CD4-positive, alpha-beta T cell treated with Interleukin-17A for 4 hours (primary cell): ENCODE results near the gene CDKN1C.

ENCODE experiments used
- DNase-seq: peaks from one replicate; pipeline ENCODE4 v3.0.0-alpha.2; 2020; ENCODE audit warnings: mixed read lengths

Gene CDKN1C

GRCh38 chr11:2867142-2867541 lies 18.4 kb downstream of the CDKN1C start:
- no peak for DNase-seq

DNA sequence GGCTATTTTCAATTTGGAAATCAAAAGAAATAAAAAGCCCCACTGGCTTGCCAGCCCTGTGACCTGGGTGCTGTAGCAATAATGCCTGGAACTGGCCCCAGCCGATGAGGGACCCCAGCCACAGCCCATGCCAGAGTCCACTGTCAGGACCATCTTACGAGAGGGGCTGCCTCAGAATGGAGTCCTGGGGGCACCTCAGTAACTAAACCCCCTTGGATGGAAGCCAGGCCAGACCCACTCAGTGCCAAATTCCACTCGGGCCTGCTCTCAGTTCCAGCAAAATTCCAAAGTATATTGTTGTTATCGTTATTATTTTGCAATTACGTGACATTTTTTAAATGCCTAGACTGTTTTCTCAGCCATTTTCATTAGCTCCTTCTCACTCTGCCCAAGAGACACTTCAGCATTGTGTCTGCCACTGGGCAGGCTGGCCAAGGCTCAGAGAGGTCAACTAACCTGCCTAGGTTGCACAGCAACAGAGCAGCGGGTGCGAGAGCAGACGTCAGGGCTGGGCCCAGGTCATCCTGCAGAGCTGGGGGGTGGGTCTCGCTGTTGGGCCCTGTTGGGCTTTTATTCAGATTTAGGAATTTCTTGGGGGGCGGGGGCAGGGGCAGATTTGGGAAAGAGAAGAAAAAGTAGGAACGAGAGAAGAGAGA lies 19.5 kb downstream of the CDKN1C start:
- DNase-seq, result no peak

DNA sequence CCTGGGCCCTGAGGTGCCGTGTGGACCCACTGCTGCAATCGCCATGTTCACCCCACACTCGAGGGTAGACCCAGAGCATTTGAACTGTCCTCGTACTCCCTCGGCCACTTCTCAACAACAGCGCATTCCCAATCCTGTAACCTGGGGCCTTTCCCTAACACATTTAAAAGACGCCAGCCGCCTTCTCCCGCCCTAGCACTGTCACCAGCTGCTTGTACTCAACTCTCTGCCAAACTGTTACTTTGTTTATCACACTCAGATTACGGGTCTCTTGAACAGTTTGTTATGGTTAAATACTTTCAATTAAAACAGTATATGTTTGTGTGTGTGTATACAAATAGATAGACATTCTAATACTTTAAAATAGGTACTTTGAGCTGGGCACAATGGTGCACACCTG lies 20.7 kb downstream of the CDKN1C start:
- DNase-seq, result no peak

DNA sequence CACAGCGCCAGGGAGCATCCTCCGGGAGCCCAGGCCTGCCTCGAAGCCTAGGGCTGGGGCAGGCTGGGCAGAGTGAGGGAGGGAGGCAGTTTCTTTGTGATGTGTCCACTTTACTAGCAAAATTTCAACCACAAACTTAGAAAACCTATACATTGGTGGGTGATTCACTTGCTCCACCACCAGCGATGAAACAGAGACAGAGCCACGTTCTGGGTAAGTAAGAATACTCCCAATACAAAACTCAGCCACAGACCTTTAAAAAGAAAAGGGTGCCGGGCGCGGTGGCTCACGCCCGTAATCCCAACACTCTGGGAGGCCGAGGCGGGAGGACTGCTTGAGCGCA lies 22.3 kb downstream of the CDKN1C start:
- no peak for DNase-seq

GRCh38 chr11:2862395-2863275 lies 22.9 kb downstream of the CDKN1C start:
- DNase-seq, result no peak

DNA sequence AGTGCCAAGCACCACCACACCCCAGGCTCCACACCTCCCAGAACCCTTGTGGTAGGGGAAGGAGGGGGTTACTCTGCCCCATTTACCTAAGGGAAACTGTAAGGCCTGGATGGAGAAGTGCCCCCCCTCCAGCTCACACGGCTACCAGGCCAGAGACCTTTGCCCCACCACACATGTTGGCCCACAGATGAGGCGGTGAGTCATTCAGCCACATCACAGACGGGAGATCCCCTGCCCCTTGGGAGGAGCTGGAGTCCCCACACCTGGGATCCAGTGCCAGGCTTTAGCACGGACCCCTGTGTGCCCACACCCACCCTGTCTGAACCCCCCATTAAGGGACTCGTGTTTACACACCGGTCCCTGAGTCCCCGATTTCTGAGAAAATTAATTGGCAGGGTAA lies 24.9 kb downstream of the CDKN1C start:
- no peak for DNase-seq

DNA sequence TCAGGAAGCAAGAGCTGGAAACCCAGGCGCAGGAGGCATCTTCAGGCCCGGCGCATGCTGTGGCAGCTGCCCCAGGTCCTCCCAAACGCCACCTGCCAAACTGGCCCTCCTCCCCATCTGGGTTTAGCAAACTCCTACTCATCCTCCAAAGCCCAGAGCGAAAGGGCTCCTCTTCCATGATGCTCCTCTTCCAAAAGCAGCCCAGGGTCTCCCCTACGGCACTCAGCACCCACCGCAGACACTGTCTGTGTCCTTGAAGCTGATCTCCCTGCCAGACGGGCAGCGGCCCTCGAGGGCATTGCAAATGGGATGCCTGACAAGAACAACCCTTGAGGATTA lies 25.9 kb downstream of the CDKN1C start:
- DNase-seq, result no peak

- no peak for DNase-seq
Observed at GRCh38 chr11:2858995-2859698, 26.4 kb downstream of the CDKN1C start.

DNA sequence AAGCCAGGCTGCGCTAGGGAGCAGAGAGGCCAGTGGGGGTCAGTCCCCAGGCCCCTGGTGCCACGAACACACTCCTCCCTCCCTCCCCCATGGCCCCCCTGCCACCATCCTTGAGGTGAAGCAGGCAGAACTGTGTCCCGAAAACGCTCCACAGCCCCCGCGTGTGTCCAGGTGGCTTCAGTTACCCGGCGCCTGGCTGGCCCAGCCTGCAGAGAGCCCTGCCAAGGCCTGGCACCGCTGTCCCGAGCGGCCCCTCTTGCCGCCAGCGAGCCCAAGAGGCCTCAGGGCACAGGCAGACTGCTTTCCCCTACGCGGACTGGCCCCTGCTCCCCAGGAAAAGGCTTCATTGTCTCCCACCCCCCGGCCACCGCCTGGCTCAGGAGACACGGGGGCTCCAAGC lies 27.7 kb downstream of the CDKN1C start:
- DNase-seq, result no peak

DNA sequence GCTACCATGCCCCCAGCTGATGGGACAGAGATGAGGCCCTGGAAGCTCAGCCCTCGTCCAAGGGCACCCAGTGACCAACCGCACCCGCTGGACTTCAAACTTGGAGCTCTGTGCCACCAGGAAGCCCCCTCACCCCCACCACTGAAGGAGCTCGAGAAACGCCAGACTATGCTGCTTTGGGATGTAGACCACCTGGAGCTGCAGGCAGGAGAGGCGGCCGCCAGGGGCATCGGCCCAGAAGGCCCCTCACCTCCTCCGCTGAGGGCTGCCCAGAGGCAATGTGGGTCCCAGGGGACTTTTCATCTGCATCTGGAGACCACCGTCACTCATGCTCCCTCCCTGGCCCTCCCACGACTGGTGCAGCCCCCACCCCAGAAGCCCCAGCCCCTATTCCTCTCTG lies 28.3 kb downstream of the CDKN1C start:
- DNase-seq, result no peak

DNA sequence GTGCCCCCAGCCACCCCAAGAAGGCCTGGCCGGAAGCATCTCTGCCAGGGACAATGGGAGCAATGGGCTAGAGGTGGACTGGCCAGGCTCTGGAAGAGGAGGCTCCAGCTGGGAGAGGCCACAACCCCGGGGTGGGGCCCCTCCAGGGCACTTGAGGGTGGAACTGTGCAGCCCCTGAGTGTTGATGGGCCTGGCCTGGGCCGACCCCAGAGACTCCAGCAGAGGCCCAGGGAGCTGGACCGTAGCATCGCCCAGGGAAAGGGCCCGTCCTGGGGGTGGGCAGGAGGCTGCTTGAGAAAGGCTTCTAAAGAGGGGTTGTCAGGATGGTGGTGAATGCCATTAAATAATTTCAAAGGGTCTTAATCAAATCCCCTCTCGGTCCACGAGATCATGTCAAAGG lies 30.4 kb downstream of the CDKN1C start:
- no peak for DNase-seq

- no peak for DNase-seq
Observed at GRCh38 chr11:2853997-2854560, 31.5 kb downstream of the CDKN1C start.

DNA sequence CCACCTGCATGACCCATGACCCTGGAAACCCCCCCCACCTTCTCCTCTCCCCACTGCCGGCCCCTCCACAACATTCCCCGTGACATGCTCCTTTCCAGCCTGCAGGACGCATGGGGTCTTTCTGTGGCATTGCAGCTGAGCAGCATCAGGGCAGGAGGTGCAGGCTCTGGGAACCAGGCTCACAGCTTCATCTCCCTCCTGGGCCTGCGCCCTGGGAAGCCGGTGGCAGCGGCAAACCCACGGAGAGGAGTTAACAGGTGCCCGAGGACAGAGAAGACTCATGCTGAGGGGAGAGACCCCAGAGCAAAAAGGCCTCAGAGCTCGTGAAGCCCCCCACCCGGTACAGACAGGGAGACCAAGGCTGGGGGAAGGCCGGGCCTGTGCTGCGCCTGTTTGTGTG lies 32.2 kb downstream of the CDKN1C start:
- DNase-seq, result no peak

DNA sequence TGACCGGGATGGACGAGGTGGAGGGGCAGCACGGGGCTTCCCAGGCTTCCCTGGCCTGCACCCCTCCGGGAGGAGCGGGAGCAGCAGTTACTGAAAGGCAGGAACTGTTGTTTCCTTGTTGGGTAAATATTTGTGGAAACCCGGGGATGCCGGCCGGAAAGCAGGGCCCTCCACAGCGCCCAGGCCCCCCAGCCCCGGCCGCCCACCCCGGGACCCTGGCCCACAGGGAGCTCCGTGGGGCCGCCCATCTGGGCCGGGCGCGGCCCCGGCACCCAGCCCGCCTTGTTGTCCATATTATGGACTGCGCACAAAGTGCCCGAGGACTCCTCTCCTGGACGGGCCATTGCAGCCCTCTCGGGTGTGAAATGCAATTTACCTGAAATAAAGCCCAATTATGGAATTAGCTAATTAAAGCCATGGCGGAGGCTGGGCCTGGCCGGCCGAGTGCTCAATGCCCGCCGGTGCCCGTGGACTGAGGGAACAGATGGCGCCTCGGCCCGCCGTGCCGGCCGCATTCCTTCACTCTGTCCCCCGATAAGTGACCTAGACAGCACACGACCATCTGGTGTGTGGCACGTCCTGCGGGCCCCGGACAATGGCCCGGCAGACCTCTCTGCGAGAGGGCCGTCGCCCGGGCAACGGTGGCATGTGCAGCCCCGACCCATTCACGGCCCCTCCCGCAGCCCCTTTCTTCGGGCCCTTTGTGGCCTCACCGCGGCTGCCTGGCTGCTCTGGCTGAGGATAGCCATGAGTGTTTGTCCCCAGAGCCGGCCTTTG lies 35.4 kb downstream of the CDKN1C start:
- DNase-seq, result no peak

- no peak for DNase-seq
Observed at GRCh38 chr11:2848497-2848896, 37.1 kb downstream of the CDKN1C start.

DNA sequence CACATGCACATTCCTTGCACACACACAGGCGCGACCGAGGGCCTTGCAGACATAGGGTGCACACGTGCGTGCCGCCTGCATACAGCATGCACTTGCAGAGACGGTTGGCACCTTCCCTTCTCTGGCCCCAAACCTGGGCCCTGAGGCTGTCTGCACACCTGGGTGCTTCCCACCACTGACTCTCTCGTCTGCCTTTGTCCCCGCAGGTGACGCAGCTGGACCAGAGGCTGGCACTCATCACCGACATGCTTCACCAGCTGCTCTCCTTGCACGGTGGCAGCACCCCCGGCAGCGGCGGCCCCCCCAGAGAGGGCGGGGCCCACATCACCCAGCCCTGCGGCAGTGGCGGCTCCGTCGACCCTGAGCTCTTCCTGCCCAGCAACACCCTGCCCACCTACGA lies 38.0 kb downstream of the CDKN1C start:
- DNase-seq, result no peak

GRCh38 chr11:2846470-2846869 lies 39.1 kb downstream of the CDKN1C start:
- DNase-seq, result no peak

- DNase-seq, result no peak
Observed at GRCh38 chr11:2846056-2846455, 39.5 kb downstream of the CDKN1C start.

- no peak for DNase-seq
Observed at GRCh38 chr11:2844996-2845395, 40.6 kb downstream of the CDKN1C start.

- no peak for DNase-seq
Observed at GRCh38 chr11:2844116-2844842, 41.3 kb downstream of the CDKN1C start.

DNA sequence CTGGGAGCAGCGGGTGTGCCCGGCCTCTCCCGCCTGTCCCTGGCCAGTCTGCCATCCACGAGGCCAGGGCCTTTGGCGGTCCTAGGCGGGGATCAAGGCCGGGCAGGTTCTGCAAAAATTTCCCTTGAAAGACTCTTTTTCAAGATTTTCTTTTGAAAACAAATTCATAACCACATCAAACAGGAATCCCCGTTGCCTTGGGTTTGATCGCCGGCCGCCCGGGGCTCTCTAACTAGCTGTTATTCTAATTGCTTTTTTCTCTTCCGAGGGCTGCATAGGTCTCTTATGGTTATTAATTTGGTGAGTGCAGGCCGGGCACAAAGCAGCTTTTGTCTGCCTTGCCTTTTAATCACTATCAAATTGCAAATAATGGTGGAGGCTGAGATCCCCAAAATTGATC lies 42.0 kb downstream of the CDKN1C start:
- no peak for DNase-seq

- DNase-seq, result no peak
Observed at GRCh38 chr11:2842876-2843275, 42.7 kb downstream of the CDKN1C start.
